HG02973 (cell line): Measurements from ENCODE around the gene SSNA1.

Source experiments
- ATAC-seq: cut with Tn5 transposase; IDR thresholded peaks from one replicate; pipeline ENCODE4 v1.9.1; 2021; ENCODE audit warnings: moderate library complexity; ENCODE audit not compliant: unreplicated experiment

The SSNA1 gene

GRCh38 chr9:137199411-137200121, 11.1 kb downstream of the SSNA1 start:
- no peak for ATAC-seq

GRCh38 chr9:137200311-137201204, 12.1 kb downstream of the SSNA1 start, which contains the start of gene TPRN:
Gene TPRN (minus strand): TSS chr9:137200741. CDS start chr9:137200711, 30 bp downstream.
- ATAC-seq: peak; percentile 79

- ATAC-seq: no peak
These were observed 12.9 kb downstream of the SSNA1 start for GRCh38 chr9:137201205-137201868.

GRCh38 chr9:137202966-137203365, 14.5 kb downstream of the SSNA1 start:
- no peak for ATAC-seq

GRCh38 chr9:137204731-137205125, 16.3 kb downstream of the SSNA1 start:
- ATAC-seq: no peak

- ATAC-seq: peak; percentile 39
These were observed 16.9 kb downstream of the SSNA1 start, which contains the start of the genes NDOR1 and TMEM203 for GRCh38 chr9:137205126-137206069. Gene NDOR1 (plus strand): TSS chr9:137205700. CDS start chr9:137205778, 78 bp downstream. Gene TMEM203 (minus strand): TSS chr9:137205648. CDS start chr9:137205414, 234 bp downstream.

GRCh38 chr9:137206602-137207001, 18.1 kb downstream of the SSNA1 start:
- no peak for ATAC-seq

- ATAC-seq: no peak
These were observed 23.1 kb downstream of the SSNA1 start for GRCh38 chr9:137211532-137211931.

- ATAC-seq: no peak
These were observed 24.0 kb downstream of the SSNA1 start for GRCh38 chr9:137212520-137212919.

GRCh38 chr9:137213160-137214060, 24.9 kb downstream of the SSNA1 start:
- ATAC-seq: no peak

GRCh38 chr9:137214620-137215019, 26.1 kb downstream of the SSNA1 start:
- no peak for ATAC-seq

- ATAC-seq: no peak
These were observed 26.9 kb downstream of the SSNA1 start for GRCh38 chr9:137215196-137215986.

GRCh38 chr9:137216188-137216965, 27.9 kb downstream of the SSNA1 start:
- no peak for ATAC-seq

GRCh38 chr9:137217276-137218211, 29.1 kb downstream of the SSNA1 start:
- no peak for ATAC-seq

- ATAC-seq: no peak
These were observed 29.8 kb downstream of the SSNA1 start for GRCh38 chr9:137218212-137218753.

- ATAC-seq: no peak
These were observed 30.3 kb downstream of the SSNA1 start for GRCh38 chr9:137218754-137219271.
